Measurements from ENCODE around the gene SLC43A1.

DNA sequence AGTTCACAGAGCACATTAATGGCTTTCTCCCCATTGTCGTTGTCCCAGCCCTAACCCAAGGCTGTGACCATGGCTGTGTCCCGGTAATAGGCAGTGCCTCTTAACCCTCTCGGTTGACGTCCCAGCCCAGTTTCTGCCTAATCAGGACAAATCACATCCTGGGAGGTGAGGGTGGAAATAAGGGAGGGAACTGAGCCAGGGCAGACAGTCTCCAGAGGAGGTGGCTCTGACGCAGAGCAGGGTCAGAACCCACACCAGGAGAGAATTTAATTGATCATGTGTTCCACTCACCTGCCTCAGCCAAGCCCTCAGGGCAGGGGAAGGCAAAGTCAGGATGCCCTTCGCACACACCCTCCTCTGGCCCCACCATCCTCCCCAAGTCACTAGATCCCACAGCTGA is 17.0 kb downstream of the SLC43A1 start:
- TF ChIP-seq, protein P1, sequence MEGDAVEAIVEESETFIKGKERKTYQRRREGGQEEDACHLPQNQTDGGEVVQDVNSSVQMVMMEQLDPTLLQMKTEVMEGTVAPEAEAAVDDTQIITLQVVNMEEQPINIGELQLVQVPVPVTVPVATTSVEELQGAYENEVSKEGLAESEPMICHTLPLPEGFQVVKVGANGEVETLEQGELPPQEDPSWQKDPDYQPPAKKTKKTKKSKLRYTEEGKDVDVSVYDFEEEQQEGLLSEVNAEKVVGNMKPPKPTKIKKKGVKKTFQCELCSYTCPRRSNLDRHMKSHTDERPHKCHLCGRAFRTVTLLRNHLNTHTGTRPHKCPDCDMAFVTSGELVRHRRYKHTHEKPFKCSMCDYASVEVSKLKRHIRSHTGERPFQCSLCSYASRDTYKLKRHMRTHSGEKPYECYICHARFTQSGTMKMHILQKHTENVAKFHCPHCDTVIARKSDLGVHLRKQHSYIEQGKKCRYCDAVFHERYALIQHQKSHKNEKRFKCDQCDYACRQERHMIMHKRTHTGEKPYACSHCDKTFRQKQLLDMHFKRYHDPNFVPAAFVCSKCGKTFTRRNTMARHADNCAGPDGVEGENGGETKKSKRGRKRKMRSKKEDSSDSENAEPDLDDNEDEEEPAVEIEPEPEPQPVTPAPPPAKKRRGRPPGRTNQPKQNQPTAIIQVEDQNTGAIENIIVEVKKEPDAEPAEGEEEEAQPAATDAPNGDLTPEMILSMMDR (IDR thresholded peaks at IDR 0.05): no peak
- TF ChIP-seq POLR2A (IDR thresholded peaks at IDR 0.05): no peak

Data from thyroid gland (tissue), 4 donors.